GM19240 (cell line): Measurements from ENCODE around the gene SRGAP3.

Experiments used
- DNase-seq: peaks from one replicate; pipeline ENCODE4 v3.0.0; 2011; ENCODE audit warnings: low spot score; ENCODE audit not compliant: insufficient read length

Gene SRGAP3

GRCh38 chr3:9175421-9175820, 74.0 kb downstream of the SRGAP3 start:
- DNase-seq = no peak

- no peak for DNase-seq
Observed at GRCh38 chr3:9173445-9173844, 76.0 kb downstream of the SRGAP3 start.

- no peak for DNase-seq
Observed at GRCh38 chr3:9172851-9173321, 76.6 kb downstream of the SRGAP3 start.

- DNase-seq = no peak
Observed at GRCh38 chr3:9170851-9171160, 78.6 kb downstream of the SRGAP3 start.

- DNase-seq = no peak
Observed at GRCh38 chr3:9169956-9170850, 79.2 kb downstream of the SRGAP3 start.

- no peak for DNase-seq
Observed at GRCh38 chr3:9169326-9169725, 80.1 kb downstream of the SRGAP3 start.

GRCh38 chr3:9168241-9168741, 81.2 kb downstream of the SRGAP3 start:
- peak; percentile 94 for DNase-seq

- no peak for DNase-seq
Observed at GRCh38 chr3:9167222-9167621, 82.2 kb downstream of the SRGAP3 start.

GRCh38 chr3:9165421-9165820, 84.0 kb downstream of the SRGAP3 start:
- no peak for DNase-seq

GRCh38 chr3:9163289-9163688, 86.2 kb downstream of the SRGAP3 start:
- no peak for DNase-seq

- DNase-seq = no peak
Observed at GRCh38 chr3:9161811-9162210, 87.6 kb downstream of the SRGAP3 start.

- DNase-seq = no peak
Observed at GRCh38 chr3:9161298-9161697, 88.1 kb downstream of the SRGAP3 start.

- DNase-seq = no peak
Observed at GRCh38 chr3:9158865-9159630, 90.4 kb downstream of the SRGAP3 start.

- no peak for DNase-seq
Observed at GRCh38 chr3:9157651-9158362, 91.6 kb downstream of the SRGAP3 start.

- DNase-seq = no peak
Observed at GRCh38 chr3:9156604-9157003, 92.8 kb downstream of the SRGAP3 start.

GRCh38 chr3:9155028-9155427, 94.4 kb downstream of the SRGAP3 start:
- DNase-seq = no peak

GRCh38 chr3:9153904-9154619, 95.4 kb downstream of the SRGAP3 start:
- DNase-seq = no peak

GRCh38 chr3:9151240-9151639, 98.2 kb downstream of the SRGAP3 start:
- no peak for DNase-seq

- no peak for DNase-seq
Observed at GRCh38 chr3:9149566-9149965, 99.9 kb downstream of the SRGAP3 start.

- no peak for DNase-seq
Observed at GRCh38 chr3:9147896-9148266, 101.6 kb downstream of the SRGAP3 start.

GRCh38 chr3:9147215-9147895, 102.1 kb downstream of the SRGAP3 start:
- no peak for DNase-seq
